Measurements from ENCODE around the gene FKBP5. TPM values are rescaled to one million over a fixed set of nuclear protein-coding genes. Genes with fewer than 3 reads are reported as not detected.

Gene FKBP5
- total and polyA plus RNA-seq, 9 of the 15 experiments (the other 6 are each of a cell fraction or from before 2014, with no cell fraction given): 32.7 to 151 (median 75.0) TPM

DNA sequence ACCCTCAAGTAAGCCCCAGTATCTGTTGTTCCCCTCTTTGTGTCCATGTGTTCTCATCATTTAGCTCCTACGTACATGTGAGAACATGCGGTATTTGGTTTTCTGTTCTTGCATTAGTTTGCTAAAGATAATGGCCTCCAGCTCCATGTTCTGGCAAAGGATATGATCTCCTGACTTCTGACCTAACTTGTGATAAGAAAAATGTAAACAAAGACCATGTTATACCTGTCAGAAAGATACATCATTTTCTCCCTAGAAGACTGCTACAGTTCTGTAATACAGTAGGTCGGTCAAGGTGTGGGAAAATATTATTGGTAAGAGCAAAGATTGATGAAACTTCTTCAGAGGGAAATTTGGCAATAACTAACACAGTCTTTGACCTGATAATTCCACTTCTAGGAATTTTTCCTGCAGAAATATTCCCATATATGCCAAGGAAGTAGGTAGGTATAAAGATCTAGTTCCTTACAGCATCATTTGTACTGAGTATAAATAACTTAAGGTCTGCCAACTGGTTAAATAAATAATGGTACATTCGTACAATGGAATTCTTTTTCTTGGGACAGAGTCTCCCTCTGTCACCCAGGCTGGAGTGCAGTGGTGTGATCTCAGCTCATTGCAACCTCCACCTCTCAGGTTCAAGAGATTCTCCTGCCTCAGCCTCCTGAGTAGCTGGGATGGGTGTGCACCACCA lies 19.1 kb upstream of the FKBP5 start:
- no peak overlapping the region for H3K27ac ChIP-seq (ENCODE audit: extremely low read depth, low read depth, low read length)
- DNase-seq (ENCODE audit: extremely low read depth in 1 of 4, low spot score in 3 of 4) (no peak), ATAC-seq (no peak), FAIRE-seq (no peak)
- TF ChIP-seq JUND (IDR thresholded peaks at IDR 0.05; ENCODE audit: borderline replicate concordance, low read depth, low read length): peak; percentile 12; the same call in 1 of the 2 replicates
- no peak for TF ChIP-seq JUND (tag; IDR thresholded peaks at IDR 0.05; ENCODE audit: borderline replicate concordance, low read depth, low read length)
- no peak for TF ChIP-seq HLTF (IDR thresholded peaks at IDR 0.05)
- TF ChIP-seq L3MBTL2 (IDR thresholded peaks at IDR 0.05): 0 out of 2 replicates have a peak, but pooled peaks have one; percentile 12
- TF ChIP-seq, protein P1, sequence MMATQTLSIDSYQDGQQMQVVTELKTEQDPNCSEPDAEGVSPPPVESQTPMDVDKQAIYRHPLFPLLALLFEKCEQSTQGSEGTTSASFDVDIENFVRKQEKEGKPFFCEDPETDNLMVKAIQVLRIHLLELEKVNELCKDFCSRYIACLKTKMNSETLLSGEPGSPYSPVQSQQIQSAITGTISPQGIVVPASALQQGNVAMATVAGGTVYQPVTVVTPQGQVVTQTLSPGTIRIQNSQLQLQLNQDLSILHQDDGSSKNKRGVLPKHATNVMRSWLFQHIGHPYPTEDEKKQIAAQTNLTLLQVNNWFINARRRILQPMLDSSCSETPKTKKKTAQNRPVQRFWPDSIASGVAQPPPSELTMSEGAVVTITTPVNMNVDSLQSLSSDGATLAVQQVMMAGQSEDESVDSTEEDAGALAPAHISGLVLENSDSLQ (IDR thresholded peaks at IDR 0.05): peak; percentile 28; the same call in 1 of the 2 replicates
- no peak for TF ChIP-seq BRD4 (IDR thresholded peaks at IDR 0.05)
- 0 out of 2 replicates have a peak, but pooled peaks have one; percentile 26 for TF ChIP-seq ZEB2 (IDR thresholded peaks at IDR 0.05)
- no peak for TF ChIP-seq ZNF57 (CRISPR knock-in tag; IDR thresholded peaks at IDR 0.05)
- peak; percentile 48 for TF ChIP-seq MEIS2 (IDR thresholded peaks at IDR 0.05; ENCODE audit: partially characterized antibody)
- 0 out of 2 replicates have a peak, but pooled peaks have one; percentile 19 for TF ChIP-seq DPF2 (IDR thresholded peaks at IDR 0.05)
- peak; percentile 19; the same call in 1 of the 2 replicates for TF ChIP-seq ATF7 (IDR thresholded peaks at IDR 0.05)
- no peaks in the 10 kb centered on the region for H4K20me1 ChIP-seq (replicated peaks; ENCODE audit: control insufficient read depth, insufficient read depth, low read length)
- POLR2A ChIA-PET: interaction anchor here (0.6 kb wide), 3 partner anchors 112 to 1269 kb away, joined by 3 read pairs; no protein-coding TSS in a partner anchor
- H3K4me2 ChIP-seq (ENCODE audit: insufficient read depth, low read length): no peak overlapping the region
- intact Hi-C loops (cut with micrococcal nuclease) (no loop called here), in situ Hi-C loops (cut with MboI) (no loop called here)
- peak overlapping the region; percentile 3; the same call in 1 of the 2 replicates for H2AFZ ChIP-seq (ENCODE audit: low read depth, low read length)
- H3K4me3 ChIP-seq: no peak overlapping the region
- peaks cover 6% of the 10 kb centered on the region for H3K9me3 ChIP-seq (replicated peaks; ENCODE audit: control insufficient read depth, insufficient read depth, low read depth, low read length)
- 38% methylated on average over 4 of the region's 4 CpGs for WGBS (ENCODE audit: insufficient coverage, low coverage, missing lambda C conversion rate)
- peaks cover 5 to 6% of the 10 kb centered on the region in 2 experiments; a peak in 3 of 5 replicates for H3K4me1 ChIP-seq (replicated peaks in 1 of 2; ENCODE audit: control insufficient read depth in 2 of 2, insufficient read depth in 2 of 2, low read length in 2 of 2)
- no peaks in the 10 kb centered on the region for H3K9me1 ChIP-seq (ENCODE audit: control insufficient read depth, insufficient read depth, low read length)
- H3K36me3 ChIP-seq (ENCODE audit: control insufficient read depth, insufficient read depth, low read length): no peaks in the 10 kb centered on the region
- BruUV-seq (replicated peaks): no TSS peak
- no peaks in the 10 kb centered on the region for H3K27me3 ChIP-seq (ENCODE audit: control insufficient read depth in 2 of 2, insufficient read depth in 2 of 2, low read length in 2 of 2)
- H3K79me2 ChIP-seq (ENCODE audit: control insufficient read depth, insufficient read depth, low read length): no peaks in the 10 kb centered on the region
- CTCF ChIA-PET (ENCODE audit: low intra/inter-chr PET ratio): no interaction called here
- no peak overlapping the region for H3K9ac ChIP-seq (ENCODE audit: insufficient read depth in 1 of 2, low read depth in 2 of 2, low read length in 2 of 2)
